BJ (cell line): ENCODE measurements around the gene ZSCAN5A. TPM values are rescaled to one million over a fixed set of nuclear protein-coding genes. Genes with fewer than 3 reads are reported as not detected.

ENCODE experiments used
- CTCF ChIA-PET: fragments of 350-600 bp; formaldehyde crosslinking; extraction: SDS; loops from one replicate; lab custom pipeline; 2021; ENCODE audit warnings: antibody characterized with exemption, inconsistent platforms; lab: Yijun Ruan, JAX
- POLR2A ChIA-PET: fragments of 300-600 bp; sonication (Branson Sonifier 250); formaldehyde crosslinking; extraction: SDS; loops from one replicate; lab custom pipeline; 2021; ENCODE audit warnings: antibody characterized with exemption; lab: Charles Lee
- DNase-seq: peaks from one replicate; pipeline ENCODE4 v3.0.0-alpha.2; 2011; ENCODE audit warnings: low read depth
- H3K27me3 ChIP-seq: 2 replicates; pipeline ENCODE4 v1.6.0; 2011; ENCODE audit warnings: low read length; ENCODE audit not compliant: control insufficient read depth, insufficient read depth
- H3K36me3 ChIP-seq: 2 replicates; pipeline ENCODE4 v1.5.1; 2011; ENCODE audit warnings: low read length; ENCODE audit not compliant: control insufficient read depth, insufficient read depth
- H3K4me3 ChIP-seq: 2 replicates; pipeline ENCODE4 v1.5.1; 2011; ENCODE audit warnings: low read depth, mild to moderate bottlenecking, control low read depth, low read length
- polyA minus RNA-seq: library from RNA; depleted of rRNA, polyadenylated mRNA; stranded (reverse); fragments of >200 nt; gene quantifications from 2 replicates; pipeline ENCODE4 v1.2.3, GENCODE V29; 2011; rRNA and poly(A)+ RNA removed
- polyA plus RNA-seq: library from polyadenylated mRNA; depleted of rRNA; stranded (reverse); fragments of >200 nt; gene quantifications from 2 replicates; pipeline ENCODE4 v1.2.3, GENCODE V29; 2011; rRNA removed
- TF ChIP-seq, protein P1 (sequence below): IDR thresholded peaks from 2 replicates; pipeline ENCODE4 v1.5.1; 2011; ENCODE audit warnings: low read depth, mild to moderate bottlenecking, control low read depth, inconsistent platforms, low read length, moderate library complexity; ENCODE audit not compliant: insufficient read depth

Gene ZSCAN5A, protein sequence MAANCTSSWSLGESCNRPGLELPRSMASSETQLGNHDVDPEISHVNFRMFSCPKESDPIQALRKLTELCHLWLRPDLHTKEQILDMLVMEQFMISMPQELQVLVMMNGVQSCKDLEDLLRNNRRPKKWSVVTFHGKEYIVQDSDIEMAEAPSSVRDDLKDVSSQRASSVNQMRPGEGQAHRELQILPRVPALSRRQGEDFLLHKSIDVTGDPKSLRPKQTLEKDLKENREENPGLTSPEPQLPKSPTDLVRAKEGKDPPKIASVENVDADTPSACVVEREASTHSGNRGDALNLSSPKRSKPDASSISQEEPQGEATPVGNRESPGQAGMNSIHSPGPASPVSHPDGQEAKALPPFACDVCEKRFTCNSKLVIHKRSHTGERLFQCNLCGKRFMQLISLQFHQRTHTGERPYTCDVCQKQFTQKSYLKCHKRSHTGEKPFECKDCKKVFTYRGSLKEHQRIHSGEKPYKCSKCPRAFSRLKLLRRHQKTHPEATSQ
- 4.0 and 4.9 TPM in 2 replicates for polyA plus RNA-seq
- 14.4 TPM in 2 replicates for polyA minus RNA-seq

DNA sequence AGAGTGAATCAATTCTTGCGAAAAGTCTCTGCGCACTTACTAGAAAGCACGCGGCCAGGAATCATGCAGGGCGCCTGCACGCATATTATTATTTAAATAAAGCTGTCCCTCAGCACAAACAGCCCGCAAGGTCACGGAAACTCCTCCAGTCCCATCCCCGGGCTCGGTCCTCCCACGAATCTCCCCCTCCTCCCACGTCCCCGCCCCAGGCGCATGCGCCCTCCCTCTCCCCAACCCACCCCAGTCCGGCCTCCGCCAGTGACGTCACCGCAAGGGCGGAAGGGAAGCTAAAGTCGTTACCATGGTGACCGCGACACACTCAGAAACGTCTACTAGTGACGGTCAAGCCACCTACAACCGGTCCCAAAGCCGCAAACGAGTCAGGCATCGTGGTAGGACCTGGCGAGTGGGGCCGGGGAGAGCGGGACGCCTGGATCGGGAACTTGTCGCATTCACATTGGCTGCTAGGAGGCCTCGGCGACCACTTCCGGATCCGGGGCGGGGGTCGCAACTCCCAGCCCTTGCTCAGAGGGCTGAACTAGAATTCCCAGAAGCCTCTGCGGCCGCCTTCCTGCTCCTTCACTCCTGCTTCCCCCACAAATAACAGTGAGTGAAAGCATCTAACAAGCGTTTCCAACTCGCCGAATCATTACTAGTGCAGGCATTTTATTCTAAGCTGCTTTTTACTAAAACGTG lies at the start of gene ZSCAN5A:
TSS of gene ZSCAN5A (minus strand) at position 459 of the 696 bp plus-strand sequence. CDS start 89,793 bp downstream, outside the sequence.
- H3K36me3 ChIP-seq: no peaks in the 10 kb centered on the region; the same call in 1 of the 2 replicates
- peak within 1 kb of the TSS; percentile 73 for H3K4me3 ChIP-seq
- CTCF ChIA-PET: interaction anchor here (0.7 to 1.9 kb wide), 4 partner anchors 9 to 61 kb away, joined by 3 to 6 read pairs (median 4); no protein-coding TSS in a partner anchor
- TF ChIP-seq, protein P1, sequence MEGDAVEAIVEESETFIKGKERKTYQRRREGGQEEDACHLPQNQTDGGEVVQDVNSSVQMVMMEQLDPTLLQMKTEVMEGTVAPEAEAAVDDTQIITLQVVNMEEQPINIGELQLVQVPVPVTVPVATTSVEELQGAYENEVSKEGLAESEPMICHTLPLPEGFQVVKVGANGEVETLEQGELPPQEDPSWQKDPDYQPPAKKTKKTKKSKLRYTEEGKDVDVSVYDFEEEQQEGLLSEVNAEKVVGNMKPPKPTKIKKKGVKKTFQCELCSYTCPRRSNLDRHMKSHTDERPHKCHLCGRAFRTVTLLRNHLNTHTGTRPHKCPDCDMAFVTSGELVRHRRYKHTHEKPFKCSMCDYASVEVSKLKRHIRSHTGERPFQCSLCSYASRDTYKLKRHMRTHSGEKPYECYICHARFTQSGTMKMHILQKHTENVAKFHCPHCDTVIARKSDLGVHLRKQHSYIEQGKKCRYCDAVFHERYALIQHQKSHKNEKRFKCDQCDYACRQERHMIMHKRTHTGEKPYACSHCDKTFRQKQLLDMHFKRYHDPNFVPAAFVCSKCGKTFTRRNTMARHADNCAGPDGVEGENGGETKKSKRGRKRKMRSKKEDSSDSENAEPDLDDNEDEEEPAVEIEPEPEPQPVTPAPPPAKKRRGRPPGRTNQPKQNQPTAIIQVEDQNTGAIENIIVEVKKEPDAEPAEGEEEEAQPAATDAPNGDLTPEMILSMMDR: no peak
- H3K27me3 ChIP-seq: no peaks in the 10 kb centered on the region
- peak; percentile 68 for DNase-seq
- POLR2A ChIA-PET: interaction anchor here (0.6 kb wide), 1 partner anchor 714 kb away, joined by 8 read pairs; the partner anchor contains the start of gene ZNF524

DNA sequence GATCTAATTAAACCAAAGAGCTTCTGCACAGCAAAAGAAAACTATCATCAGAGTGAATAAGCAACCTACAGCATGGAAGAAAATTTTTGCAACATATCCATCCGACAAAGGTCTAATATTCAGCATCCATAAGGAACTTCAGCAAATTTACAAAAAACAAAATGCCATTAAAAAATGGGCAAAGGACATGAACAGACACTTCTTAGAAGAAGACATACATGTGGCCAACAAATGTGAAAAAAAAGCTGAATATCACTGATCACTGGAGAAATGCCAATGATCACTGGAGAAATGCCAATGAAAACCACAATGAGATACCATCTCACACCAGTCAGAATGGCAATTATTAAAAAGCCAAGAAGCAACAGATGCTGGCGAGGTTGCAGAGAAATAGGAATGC lies 46.2 kb upstream of the ZSCAN5A start:
- no peak overlapping the region for H3K4me3 ChIP-seq
- H3K36me3 ChIP-seq: no peaks in the 10 kb centered on the region
- H3K27me3 ChIP-seq: no peaks in the 10 kb centered on the region
- ChIA-PET CTCF (interaction anchor here (2.9 kb wide), 1 partner anchor 13 kb away, joined by 6 read pairs; no protein-coding TSS in a partner anchor), POLR2A (no interaction called here)
- TF ChIP-seq, protein P1: no peak
- no peak for DNase-seq

DNA sequence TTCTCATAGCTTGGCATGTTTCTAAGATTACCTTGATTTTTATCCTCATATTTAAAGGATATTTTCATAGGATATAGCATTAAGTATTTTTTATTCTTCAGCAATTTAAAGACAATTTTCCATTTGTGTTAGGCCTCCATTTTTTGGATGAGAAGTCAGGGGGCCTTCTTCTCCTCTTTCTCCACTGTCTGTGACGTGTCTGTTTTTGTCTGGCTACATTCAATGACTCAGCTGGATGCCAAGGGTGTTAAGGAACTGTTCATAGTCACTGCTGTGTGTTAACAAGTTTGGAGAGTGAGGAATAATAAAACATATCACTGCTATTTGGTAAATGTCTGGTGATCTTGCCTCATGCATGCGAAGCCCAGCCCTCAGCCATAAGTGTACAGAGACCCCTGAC lies 42.3 kb upstream of the ZSCAN5A start:
- DNase-seq: no peak
- TF ChIP-seq, protein P1: no peak
- ChIA-PET POLR2A (no interaction called here), CTCF (interaction anchor here (1.0 kb wide), 1 partner anchor 24 kb away, joined by 3 read pairs; no protein-coding TSS in a partner anchor)
- no peak overlapping the region for H3K4me3 ChIP-seq
- H3K27me3 ChIP-seq: no peaks in the 10 kb centered on the region
- H3K36me3 ChIP-seq: no peaks in the 10 kb centered on the region

DNA sequence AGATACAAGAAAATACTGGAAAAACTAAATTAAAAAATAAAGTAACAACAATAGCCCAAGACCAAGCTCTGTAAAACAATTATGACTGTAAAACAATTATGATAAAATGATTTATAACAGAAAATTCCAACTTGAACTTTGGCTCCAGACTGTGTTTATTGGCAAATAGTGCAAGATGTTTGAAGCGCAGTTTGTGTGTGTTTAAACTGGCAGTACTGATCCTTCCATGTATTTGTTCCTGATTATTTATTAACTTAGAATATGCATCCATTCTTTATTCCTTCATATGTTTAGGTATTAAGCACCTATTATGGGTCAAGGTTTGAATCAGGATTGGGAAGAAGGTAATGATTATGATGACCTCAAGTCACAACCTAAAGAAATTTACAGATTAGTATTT lies 40.9 kb upstream of the ZSCAN5A start:
- CTCF ChIA-PET: no interaction called here

More for the DNA sequence above, 40.9 kb upstream of the ZSCAN5A start:
- Histone ChIP-seq H3K36me3 (no peaks in the 10 kb centered on the region), H3K4me3 (no peak overlapping the region), H3K27me3 (no peaks in the 10 kb centered on the region)
- TF ChIP-seq, protein P1: no peak
- POLR2A ChIA-PET: no interaction called here
- DNase-seq: no peak
